ENCODE results near the gene ZMYM1.

DNA sequence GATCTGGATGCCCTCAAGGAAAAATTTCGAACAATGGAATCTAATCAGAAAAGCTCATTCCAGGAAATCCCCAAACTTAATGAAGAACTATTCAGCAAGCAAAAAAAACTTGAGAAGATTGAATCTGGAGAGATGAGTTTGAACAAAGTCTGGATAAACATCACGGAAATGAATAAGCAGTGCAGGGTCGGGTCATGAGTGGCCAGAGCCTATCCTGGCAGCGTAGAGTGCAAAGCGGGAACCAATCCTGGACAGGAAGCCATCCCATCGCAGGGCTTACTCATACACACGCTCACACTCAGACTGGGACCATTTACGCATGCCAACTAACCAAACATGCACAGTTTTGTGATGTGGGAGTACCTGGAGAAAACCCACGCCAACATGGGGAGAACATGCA is 43.1 kb downstream of the ZMYM1 start:
- TF ChIP-seq POLR2A (IDR thresholded peaks at IDR 0.05; ENCODE audit: low read depth, low read length) (no peak), POLR2AphosphoS5 (IDR thresholded peaks at IDR 0.05; ENCODE audit: low read depth, low read length) (no peak)

Data from GM12892 (cell line).